Stimulated activated CD8-positive, alpha-beta memory T cell treated with anti-CD3 and anti-CD28 coated beads, Interleukin-2, amount 100 ng/mL, for 1 hour (primary cell): ENCODE data around the gene TRIM74.
"Not testable (repeated sequence)": the region's sequence is repeated elsewhere in the genome, so short reads cannot be mapped to it uniquely, and the experiment has no call there.

Experiments used
- DNase-seq, 2 donors: peaks; one replicate each; pipeline ENCODE4 v3.0.0-alpha.2; 2020; ENCODE audit warnings: low read depth in 2 of 2

The TRIM74 gene

GRCh38 chr7:72911395-72911794, 57.9 kb downstream of the TRIM74 start:
- not testable (repeated sequence) for DNase-seq
